IPS-18a (cell line): ENCODE data around the gene HDAC4.

Experiments
- H3K27ac ChIP-seq: one replicate; pipeline ENCODE4 v1.5.1; 2013; ENCODE audit warnings: low read length
- H3K27me3 ChIP-seq: one replicate; pipeline ENCODE4 v1.6.1; 2013; ENCODE audit warnings: mild to moderate bottlenecking, low read length; ENCODE audit not compliant: control insufficient read depth, insufficient read depth
- H3K36me3 ChIP-seq: one replicate; pipeline ENCODE4 v1.6.1; 2013; ENCODE audit warnings: low read depth, low read length; ENCODE audit not compliant: control insufficient read depth
- H3K4me1 ChIP-seq: one replicate; pipeline ENCODE4 v1.6.1; 2013; ENCODE audit warnings: low read depth, low read length; ENCODE audit not compliant: control insufficient read depth
- H3K4me3 ChIP-seq: one replicate; pipeline ENCODE4 v1.5.1; 2013; ENCODE audit warnings: low read length
- H3K9ac ChIP-seq: one replicate; pipeline ENCODE4 v1.6.1; 2013; ENCODE audit warnings: mild to moderate bottlenecking, low read length, moderate library complexity
- H3K9me3 ChIP-seq: one replicate; pipeline ENCODE4 v1.6.1; 2013; ENCODE audit warnings: low read depth, low read length; ENCODE audit not compliant: control insufficient read depth

Gene HDAC4

GRCh38 chr2:239268549-239268948, 132.3 kb downstream of the HDAC4 start:
- H3K4me1 ChIP-seq, result peaks cover 27% of the 10 kb centered on the region
- no peak overlapping the region for H3K9ac ChIP-seq
- no peak overlapping the region for H3K27ac ChIP-seq
- no peaks in the 10 kb centered on the region for H3K36me3 ChIP-seq
- no peaks in the 10 kb centered on the region for H3K9me3 ChIP-seq
- no peaks in the 10 kb centered on the region for H3K27me3 ChIP-seq
- H3K4me3 ChIP-seq, result no peak overlapping the region

GRCh38 chr2:239268082-239268481, 132.7 kb downstream of the HDAC4 start:
- H3K27ac ChIP-seq, result no peak overlapping the region

GRCh38 chr2:239267288-239267951, 133.4 kb downstream of the HDAC4 start:
- Histone ChIP-seq H3K4me1 (peaks cover 27% of the 10 kb centered on the region), H3K36me3 (no peaks in the 10 kb centered on the region), H3K27ac (no peak overlapping the region), H3K27me3 (no peaks in the 10 kb centered on the region), H3K9ac (no peak overlapping the region), H3K4me3 (no peak overlapping the region), H3K9me3 (no peaks in the 10 kb centered on the region)

More at GRCh38 chr2:239268082-239268481, 132.7 kb downstream of the HDAC4 start:
- Histone ChIP-seq H3K4me3 (no peak overlapping the region), H3K4me1 (peaks cover 27% of the 10 kb centered on the region), H3K9ac (no peak overlapping the region), H3K36me3 (no peaks in the 10 kb centered on the region), H3K27me3 (no peaks in the 10 kb centered on the region), H3K9me3 (no peaks in the 10 kb centered on the region)

DNA sequence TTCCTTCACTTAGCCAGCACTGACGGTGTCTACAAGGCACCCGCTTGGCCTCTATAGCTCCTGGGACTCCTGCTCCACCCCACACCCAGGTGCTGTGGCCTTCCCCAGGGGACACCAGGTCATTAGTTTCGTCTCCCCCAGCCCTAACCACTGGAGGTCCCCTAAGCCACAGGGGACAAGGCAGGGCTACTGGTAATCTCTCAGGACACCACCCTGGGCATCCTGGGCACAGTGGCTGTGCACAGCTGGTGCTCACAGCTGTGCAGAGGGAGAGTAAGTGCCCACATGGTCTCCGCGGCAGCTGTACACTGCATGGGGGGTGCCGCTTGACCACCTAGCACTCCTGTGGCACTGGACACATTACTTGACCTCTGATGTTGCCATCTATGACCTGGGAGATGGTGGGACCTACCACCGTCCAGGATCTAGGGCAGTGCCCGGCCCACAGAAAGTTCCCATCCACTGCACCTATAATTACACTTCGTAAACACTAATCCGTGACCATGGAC, 134.0 kb downstream of the HDAC4 start:
- Histone ChIP-seq H3K9ac (no peak overlapping the region), H3K27me3 (no peaks in the 10 kb centered on the region), H3K4me1 (peaks cover 27% of the 10 kb centered on the region), H3K36me3 (no peaks in the 10 kb centered on the region), H3K27ac (no peak overlapping the region), H3K4me3 (no peak overlapping the region), H3K9me3 (no peaks in the 10 kb centered on the region)

DNA sequence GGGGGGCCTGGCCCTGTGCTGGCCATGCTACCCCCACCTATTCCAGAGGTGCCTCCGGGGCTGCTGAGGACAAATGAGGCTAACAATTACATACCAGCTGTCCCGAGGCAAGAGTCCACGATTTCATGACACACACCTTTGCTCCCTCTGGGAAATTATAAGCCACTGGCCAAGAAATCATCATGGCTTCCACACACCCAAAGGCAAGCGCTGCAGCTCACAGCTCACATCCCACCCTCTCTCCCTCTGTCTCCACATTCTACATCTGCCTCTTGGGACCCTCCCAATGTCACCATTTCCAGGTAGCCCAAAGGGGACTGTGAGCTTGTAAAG, 134.4 kb downstream of the HDAC4 start:
- H3K4me3 ChIP-seq, result no peak overlapping the region
- no peak overlapping the region for H3K27ac ChIP-seq
- peaks cover 27% of the 10 kb centered on the region for H3K4me1 ChIP-seq

DNA sequence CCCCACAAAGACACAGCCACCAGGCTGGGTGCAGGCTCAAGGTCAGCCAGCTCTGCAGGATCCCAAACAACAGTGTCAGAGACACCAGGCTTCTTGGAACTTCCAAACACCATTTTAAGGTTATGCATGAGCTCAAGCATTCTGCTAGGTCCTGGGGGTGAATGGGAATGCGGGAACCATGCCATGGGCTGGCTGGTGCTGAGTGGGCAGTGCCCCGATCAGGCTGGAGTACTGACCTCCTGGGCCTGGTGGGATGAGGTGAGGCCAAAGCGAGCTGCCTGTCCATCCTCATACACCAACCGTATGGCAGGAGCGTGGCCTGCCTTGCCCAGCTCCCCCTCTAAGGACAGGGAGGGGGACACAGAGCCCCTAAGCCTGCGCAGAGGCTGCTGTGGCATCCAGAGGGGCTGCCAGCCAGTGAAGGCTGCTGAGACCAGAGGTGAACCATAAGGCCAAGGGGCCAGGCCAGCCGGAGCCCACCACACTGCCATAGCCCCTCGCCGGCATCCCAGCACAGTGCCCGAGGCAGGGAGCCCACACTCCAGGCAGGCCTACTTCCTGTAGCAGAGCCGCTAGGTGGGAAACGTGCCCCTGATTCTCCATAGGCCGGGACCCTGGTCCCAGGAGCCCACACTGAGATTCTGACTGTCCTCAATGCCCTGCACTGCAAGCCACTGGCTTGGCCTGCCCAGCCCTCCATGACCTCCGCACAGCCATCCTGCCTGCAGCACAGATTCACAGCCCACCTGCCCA, 135.0 kb downstream of the HDAC4 start:
- no peak overlapping the region for H3K9ac ChIP-seq
- no peaks in the 10 kb centered on the region for H3K36me3 ChIP-seq
- H3K4me1 ChIP-seq, result peaks cover 27% of the 10 kb centered on the region
- H3K9me3 ChIP-seq, result no peaks in the 10 kb centered on the region
- no peaks in the 10 kb centered on the region for H3K27me3 ChIP-seq
- H3K27ac ChIP-seq, result no peak overlapping the region
- H3K4me3 ChIP-seq, result no peak overlapping the region

More for the DNA sequence above, 134.4 kb downstream of the HDAC4 start:
- no peaks in the 10 kb centered on the region for H3K9me3 ChIP-seq
- H3K36me3 ChIP-seq, result no peaks in the 10 kb centered on the region
- no peaks in the 10 kb centered on the region for H3K27me3 ChIP-seq
- no peak overlapping the region for H3K9ac ChIP-seq

GRCh38 chr2:239264838-239265651, 135.8 kb downstream of the HDAC4 start:
- peak overlapping the region; percentile 15 for H3K9ac ChIP-seq
- H3K4me3 ChIP-seq, result no peak overlapping the region
- no peaks in the 10 kb centered on the region for H3K27me3 ChIP-seq
- H3K9me3 ChIP-seq, result no peaks in the 10 kb centered on the region
- no peaks in the 10 kb centered on the region for H3K36me3 ChIP-seq
- H3K27ac ChIP-seq, result peak overlapping the region; percentile 69
- H3K4me1 ChIP-seq, result peaks cover 27% of the 10 kb centered on the region

GRCh38 chr2:239264492-239264837, 136.4 kb downstream of the HDAC4 start:
- Histone ChIP-seq H3K27me3 (no peaks in the 10 kb centered on the region), H3K27ac (peak overlapping the region; percentile 69), H3K4me3 (no peak overlapping the region), H3K4me1 (peaks cover 27% of the 10 kb centered on the region), H3K36me3 (no peaks in the 10 kb centered on the region), H3K9me3 (no peaks in the 10 kb centered on the region), H3K9ac (peak overlapping the region; percentile 15)

DNA sequence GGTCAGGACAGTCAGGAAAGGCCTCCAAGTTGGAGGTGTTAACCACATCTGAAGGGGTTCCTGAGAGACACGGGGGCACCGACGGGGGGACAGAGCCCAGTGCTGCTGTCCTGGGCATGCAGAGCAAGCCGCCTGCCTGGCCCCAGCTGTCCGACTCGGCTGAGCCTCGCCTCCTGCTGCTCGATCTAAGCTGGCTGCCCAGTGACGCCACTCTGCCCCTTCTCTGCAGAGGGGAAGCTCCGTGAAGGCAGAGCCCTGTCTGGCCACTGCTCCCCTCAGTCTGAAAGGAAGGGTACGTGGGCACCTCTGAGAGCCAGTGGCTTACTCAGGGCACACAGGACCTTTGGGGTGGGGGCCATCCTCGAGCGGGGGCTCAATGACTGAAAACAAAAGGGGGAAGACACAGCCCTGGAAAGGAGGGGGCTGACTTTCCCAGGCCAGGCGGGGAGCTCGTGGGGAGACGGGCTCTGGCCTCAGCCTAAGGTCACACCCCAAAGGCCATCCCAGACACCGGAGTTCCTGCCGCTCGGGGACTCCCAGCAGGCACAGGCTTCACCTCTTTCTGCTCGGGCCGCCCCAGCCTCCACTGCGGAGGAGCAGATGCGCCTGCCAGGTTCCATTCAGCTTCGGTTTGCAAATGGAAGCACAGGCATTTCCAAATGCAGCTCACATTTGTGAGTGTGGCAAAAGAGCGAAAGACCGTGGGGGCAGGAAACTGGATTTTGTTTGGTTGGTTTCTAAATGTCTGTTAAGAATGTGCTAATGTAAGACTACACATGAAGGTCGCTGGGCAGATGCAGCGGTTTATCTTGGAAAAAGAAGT, 136.9 kb downstream of the HDAC4 start:
- Histone ChIP-seq H3K27ac (peak overlapping the region; percentile 69), H3K9me3 (no peaks in the 10 kb centered on the region), H3K27me3 (no peaks in the 10 kb centered on the region), H3K4me3 (no peak overlapping the region), H3K9ac (peak overlapping the region; percentile 15), H3K36me3 (no peaks in the 10 kb centered on the region), H3K4me1 (peaks cover 27% of the 10 kb centered on the region)

- Histone ChIP-seq H3K36me3 (no peaks in the 10 kb centered on the region), H3K4me1 (peaks cover 24% of the 10 kb centered on the region), H3K4me3 (no peak overlapping the region), H3K27ac (no peak overlapping the region), H3K9me3 (no peaks in the 10 kb centered on the region), H3K27me3 (no peaks in the 10 kb centered on the region), H3K9ac (no peak overlapping the region)
Observed at GRCh38 chr2:239263231-239263630, 137.6 kb downstream of the HDAC4 start.
